ENCODE data around the gene MIF.

Gene MIF

DNA sequence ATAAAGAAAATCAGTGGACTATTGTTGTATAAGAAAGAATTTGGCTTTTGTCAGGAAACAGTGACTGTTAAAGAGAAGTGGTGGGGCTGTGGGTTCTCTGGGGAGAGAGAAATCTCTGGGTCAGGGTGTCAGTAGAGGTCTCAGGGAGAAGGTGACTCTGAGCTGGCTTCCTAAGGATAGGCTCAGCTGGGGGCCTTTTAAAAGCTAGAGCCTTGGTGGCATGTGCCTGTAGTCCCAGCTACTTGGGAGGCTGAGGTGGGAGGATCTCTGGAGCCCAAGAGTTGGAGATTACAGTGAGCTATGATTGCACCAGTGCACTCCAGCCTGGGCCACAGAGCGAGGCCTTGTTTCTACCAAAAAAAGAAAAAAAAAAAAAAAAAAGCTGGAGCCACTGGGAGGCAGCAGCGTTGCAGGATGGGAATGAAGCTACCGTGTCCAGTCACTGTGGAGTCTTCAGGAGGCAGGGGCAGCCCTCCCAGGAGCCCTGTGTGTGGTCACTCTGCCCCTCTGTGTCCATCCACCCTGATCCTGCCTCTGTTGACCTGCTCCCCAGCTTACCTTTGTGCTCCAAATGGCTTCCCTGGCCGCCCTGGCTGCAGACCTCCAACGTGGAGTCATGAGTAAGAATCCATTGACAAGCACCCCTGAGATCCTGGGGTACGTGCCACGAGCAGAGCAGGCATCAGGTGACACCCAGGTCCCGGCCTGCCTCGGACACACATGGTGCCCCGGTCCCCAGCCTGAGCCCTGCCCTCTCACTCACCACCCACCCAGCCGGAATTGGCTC lies 5.4 kb upstream of the MIF start:
- Histone ChIP-seq H3K36me3 (ENCODE audit: low read depth) (no peaks in the 10 kb centered on the region), H3K27me3 (ENCODE audit: insufficient read depth, poor library complexity, severe bottlenecking) (no peaks in the 10 kb centered on the region), H3K4me1 (ENCODE audit: insufficient read depth, poor library complexity, severe bottlenecking) (peaks cover 6% of the 10 kb centered on the region), H3K9me3 (ENCODE audit: severe bottlenecking) (no peaks in the 10 kb centered on the region), H3K27ac (ENCODE audit: poor library complexity, severe bottlenecking) (peak overlapping the region; percentile 19), H3K4me3 (ENCODE audit: severe bottlenecking) (no peak overlapping the region)
- ATAC-seq (ENCODE audit: low read depth): 0 out of 3 replicates have a peak, but pooled peaks have one; percentile 24
- TF ChIP-seq, protein P1, sequence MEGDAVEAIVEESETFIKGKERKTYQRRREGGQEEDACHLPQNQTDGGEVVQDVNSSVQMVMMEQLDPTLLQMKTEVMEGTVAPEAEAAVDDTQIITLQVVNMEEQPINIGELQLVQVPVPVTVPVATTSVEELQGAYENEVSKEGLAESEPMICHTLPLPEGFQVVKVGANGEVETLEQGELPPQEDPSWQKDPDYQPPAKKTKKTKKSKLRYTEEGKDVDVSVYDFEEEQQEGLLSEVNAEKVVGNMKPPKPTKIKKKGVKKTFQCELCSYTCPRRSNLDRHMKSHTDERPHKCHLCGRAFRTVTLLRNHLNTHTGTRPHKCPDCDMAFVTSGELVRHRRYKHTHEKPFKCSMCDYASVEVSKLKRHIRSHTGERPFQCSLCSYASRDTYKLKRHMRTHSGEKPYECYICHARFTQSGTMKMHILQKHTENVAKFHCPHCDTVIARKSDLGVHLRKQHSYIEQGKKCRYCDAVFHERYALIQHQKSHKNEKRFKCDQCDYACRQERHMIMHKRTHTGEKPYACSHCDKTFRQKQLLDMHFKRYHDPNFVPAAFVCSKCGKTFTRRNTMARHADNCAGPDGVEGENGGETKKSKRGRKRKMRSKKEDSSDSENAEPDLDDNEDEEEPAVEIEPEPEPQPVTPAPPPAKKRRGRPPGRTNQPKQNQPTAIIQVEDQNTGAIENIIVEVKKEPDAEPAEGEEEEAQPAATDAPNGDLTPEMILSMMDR (IDR thresholded peaks at IDR 0.05; ENCODE audit: poor library complexity, severe bottlenecking): peak; percentile 41
- no peak for DNase-seq (ENCODE audit: low spot score)

DNA sequence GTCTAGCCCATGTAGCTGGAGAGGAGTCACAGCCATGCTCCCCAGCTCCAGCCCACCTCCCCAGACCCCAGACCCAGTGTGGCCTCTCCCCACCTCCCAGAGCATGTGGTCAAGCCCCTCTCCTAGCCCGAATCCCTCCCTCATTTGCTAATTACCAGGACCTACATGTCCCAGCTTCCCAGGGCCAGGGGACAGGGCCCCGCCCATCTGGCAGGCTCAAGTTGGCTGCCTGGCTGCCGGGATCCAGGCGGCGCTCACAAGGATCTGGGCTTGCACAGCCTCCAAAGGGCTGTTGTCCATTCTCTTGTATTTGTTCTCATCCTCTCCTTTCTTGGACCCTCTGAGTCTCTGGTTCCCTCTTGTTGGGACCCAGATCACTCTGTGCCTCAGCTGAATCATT lies 4.6 kb upstream of the MIF start:
- no peak overlapping the region for H3K27ac ChIP-seq (ENCODE audit: poor library complexity, severe bottlenecking)
- no peaks in the 10 kb centered on the region for H3K9me3 ChIP-seq (ENCODE audit: severe bottlenecking)
- H3K4me1 ChIP-seq (ENCODE audit: insufficient read depth, poor library complexity, severe bottlenecking): peaks cover 6% of the 10 kb centered on the region
- H3K4me3 ChIP-seq (ENCODE audit: severe bottlenecking): no peak overlapping the region
- H3K36me3 ChIP-seq (ENCODE audit: low read depth): no peaks in the 10 kb centered on the region
- DNase-seq (ENCODE audit: low spot score): no peak
- ATAC-seq (ENCODE audit: low read depth): no peak
- H3K27me3 ChIP-seq (ENCODE audit: insufficient read depth, poor library complexity, severe bottlenecking): no peaks in the 10 kb centered on the region
- TF ChIP-seq, protein P1 (IDR thresholded peaks at IDR 0.05; ENCODE audit: poor library complexity, severe bottlenecking): no peak

DNA sequence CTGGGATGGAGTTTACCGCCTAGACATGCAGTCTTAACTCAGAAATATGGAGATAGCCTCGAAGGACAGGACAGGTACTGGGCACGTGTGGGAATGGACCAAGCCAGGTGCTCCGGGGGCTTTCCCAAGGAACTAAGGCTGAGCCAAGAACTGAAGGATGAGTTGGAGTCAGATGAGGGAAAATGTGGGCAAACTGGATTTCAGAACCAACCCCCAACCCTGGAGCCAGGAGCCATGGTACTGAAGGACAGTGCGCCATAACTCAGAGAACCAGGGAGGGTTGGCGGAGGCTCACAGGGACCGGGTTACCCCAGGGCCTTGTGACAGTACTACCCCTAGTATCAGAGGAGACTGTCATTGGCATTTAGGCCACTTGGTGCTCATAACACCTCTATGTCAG lies 2.5 kb upstream of the MIF start:
- H3K4me1 ChIP-seq (ENCODE audit: insufficient read depth, poor library complexity, severe bottlenecking): peaks cover 6% of the 10 kb centered on the region
- H3K27ac ChIP-seq (ENCODE audit: poor library complexity, severe bottlenecking): no peak overlapping the region
- H3K36me3 ChIP-seq (ENCODE audit: low read depth): peaks cover 21% of the 10 kb centered on the region
- TF ChIP-seq, protein P1 (IDR thresholded peaks at IDR 0.05; ENCODE audit: poor library complexity, severe bottlenecking): no peak
- no peaks in the 10 kb centered on the region for H3K9me3 ChIP-seq (ENCODE audit: severe bottlenecking)
- no peaks in the 10 kb centered on the region for H3K27me3 ChIP-seq (ENCODE audit: insufficient read depth, poor library complexity, severe bottlenecking)
- no peak overlapping the region for H3K4me3 ChIP-seq (ENCODE audit: severe bottlenecking)
- DNase-seq (ENCODE audit: low spot score) (no peak), ATAC-seq (ENCODE audit: low read depth) (no peak)

DNA sequence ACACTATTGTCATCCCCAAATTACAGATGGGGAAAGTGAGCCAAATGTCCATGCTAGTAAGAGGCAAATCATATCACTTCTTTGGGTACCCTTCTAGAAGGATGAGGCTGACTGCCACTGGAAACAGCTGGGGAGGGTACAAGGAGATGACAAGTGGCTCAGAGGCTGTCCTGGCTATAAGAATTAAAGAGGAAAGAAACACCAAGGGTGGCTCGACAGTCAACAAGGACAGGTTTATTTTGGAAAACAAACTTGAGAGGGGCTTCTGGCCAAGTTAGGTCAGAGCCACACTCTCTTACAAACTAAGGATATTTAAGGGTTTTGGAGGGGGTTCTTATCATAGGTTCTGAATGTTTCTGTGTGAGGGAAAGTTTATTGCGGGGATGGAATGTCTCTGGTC lies 2.1 kb upstream of the MIF start:
- Histone ChIP-seq H3K4me3 (ENCODE audit: severe bottlenecking) (no peak overlapping the region), H3K4me1 (ENCODE audit: insufficient read depth, poor library complexity, severe bottlenecking) (peaks cover 6% of the 10 kb centered on the region), H3K27ac (ENCODE audit: poor library complexity, severe bottlenecking) (no peak overlapping the region), H3K9me3 (ENCODE audit: severe bottlenecking) (no peaks in the 10 kb centered on the region), H3K27me3 (ENCODE audit: insufficient read depth, poor library complexity, severe bottlenecking) (no peaks in the 10 kb centered on the region), H3K36me3 (ENCODE audit: low read depth) (peaks cover 25% of the 10 kb centered on the region)
- DNase-seq (ENCODE audit: low spot score) (no peak), ATAC-seq (ENCODE audit: low read depth) (no peak)
- TF ChIP-seq, protein P1 (IDR thresholded peaks at IDR 0.05; ENCODE audit: poor library complexity, severe bottlenecking): no peak

DNA sequence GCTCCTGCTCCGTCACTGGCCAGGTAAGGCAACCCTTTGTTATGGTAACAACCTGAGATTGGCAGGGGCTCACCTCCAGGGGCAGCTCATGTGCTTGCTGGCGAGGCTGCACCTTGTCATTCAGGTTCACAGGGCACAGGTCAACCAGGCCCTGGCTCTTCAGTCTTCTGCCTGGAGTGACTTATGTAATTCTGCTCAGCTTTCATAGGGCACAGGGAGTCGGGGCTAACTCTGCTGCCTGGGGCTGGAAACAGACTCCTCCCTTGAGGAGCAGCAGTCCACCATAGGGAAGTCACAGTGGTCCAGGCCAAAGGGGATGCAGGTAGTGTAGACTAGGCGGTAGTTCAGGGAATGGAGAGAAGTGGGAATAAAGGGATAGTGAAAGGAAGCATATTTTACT lies 1.5 kb upstream of the MIF start:
- DNase-seq (ENCODE audit: low spot score): no peak
- Histone ChIP-seq H3K36me3 (ENCODE audit: low read depth) (peaks cover 27% of the 10 kb centered on the region), H3K27ac (ENCODE audit: poor library complexity, severe bottlenecking) (no peak overlapping the region), H3K27me3 (ENCODE audit: insufficient read depth, poor library complexity, severe bottlenecking) (no peaks in the 10 kb centered on the region), H3K9me3 (ENCODE audit: severe bottlenecking) (no peaks in the 10 kb centered on the region), H3K4me3 (ENCODE audit: severe bottlenecking) (no peak overlapping the region), H3K4me1 (ENCODE audit: insufficient read depth, poor library complexity, severe bottlenecking) (peaks cover 6% of the 10 kb centered on the region)
- TF ChIP-seq, protein P1 (IDR thresholded peaks at IDR 0.05; ENCODE audit: poor library complexity, severe bottlenecking): no peak
- ATAC-seq (ENCODE audit: low read depth): no peak
